ENCODE measurements around the gene ST6GAL2. TPM values are rescaled to one million over a fixed set of nuclear protein-coding genes. Genes with fewer than 3 reads are reported as not detected.

Gene ST6GAL2
- total RNA-seq, 2 experiments from 2014 or later = not detected

DNA sequence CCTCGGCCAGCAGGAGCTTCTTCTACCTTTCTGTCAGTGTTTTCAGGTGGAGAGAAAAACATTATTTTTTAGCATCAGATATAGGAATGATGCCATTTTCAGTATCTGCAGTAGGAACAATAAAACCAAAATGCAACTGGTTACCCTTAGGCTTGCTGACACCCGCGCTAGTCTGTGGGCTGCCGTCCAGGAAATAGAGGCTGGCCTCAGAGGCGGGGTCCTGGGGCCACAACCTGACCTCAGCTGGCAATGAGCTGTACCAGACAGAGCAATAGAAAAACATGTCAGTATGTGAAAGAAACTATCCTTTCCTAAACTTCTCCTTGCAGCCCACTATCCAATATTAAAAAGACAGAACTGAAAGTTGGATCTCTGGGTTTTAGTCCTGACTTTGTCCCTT, 4.6 kb upstream of the ST6GAL2 start:
- Mint-ChIP-seq H3K27ac (no peak overlapping the region), H3K36me3 (ENCODE audit: low read depth) (no peaks in the 10 kb centered on the region), H3K27me3 (peaks cover 10% of the 10 kb centered on the region), H3K4me1 (ENCODE audit: low read depth) (no peaks in the 10 kb centered on the region), H3K4me3 (no peak overlapping the region), H3K9me3 (no peaks in the 10 kb centered on the region)
- ChIA-PET CTCF (no interaction called here), POLR2A (no interaction called here)
- TF ChIP-seq, protein P1, sequence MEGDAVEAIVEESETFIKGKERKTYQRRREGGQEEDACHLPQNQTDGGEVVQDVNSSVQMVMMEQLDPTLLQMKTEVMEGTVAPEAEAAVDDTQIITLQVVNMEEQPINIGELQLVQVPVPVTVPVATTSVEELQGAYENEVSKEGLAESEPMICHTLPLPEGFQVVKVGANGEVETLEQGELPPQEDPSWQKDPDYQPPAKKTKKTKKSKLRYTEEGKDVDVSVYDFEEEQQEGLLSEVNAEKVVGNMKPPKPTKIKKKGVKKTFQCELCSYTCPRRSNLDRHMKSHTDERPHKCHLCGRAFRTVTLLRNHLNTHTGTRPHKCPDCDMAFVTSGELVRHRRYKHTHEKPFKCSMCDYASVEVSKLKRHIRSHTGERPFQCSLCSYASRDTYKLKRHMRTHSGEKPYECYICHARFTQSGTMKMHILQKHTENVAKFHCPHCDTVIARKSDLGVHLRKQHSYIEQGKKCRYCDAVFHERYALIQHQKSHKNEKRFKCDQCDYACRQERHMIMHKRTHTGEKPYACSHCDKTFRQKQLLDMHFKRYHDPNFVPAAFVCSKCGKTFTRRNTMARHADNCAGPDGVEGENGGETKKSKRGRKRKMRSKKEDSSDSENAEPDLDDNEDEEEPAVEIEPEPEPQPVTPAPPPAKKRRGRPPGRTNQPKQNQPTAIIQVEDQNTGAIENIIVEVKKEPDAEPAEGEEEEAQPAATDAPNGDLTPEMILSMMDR (IDR thresholded peaks at IDR 0.05) = no peak
- ATAC-seq (no peak), DNase-seq (no peak)
- intact Hi-C loops (cut with micrococcal nuclease) = no loop called here

DNA sequence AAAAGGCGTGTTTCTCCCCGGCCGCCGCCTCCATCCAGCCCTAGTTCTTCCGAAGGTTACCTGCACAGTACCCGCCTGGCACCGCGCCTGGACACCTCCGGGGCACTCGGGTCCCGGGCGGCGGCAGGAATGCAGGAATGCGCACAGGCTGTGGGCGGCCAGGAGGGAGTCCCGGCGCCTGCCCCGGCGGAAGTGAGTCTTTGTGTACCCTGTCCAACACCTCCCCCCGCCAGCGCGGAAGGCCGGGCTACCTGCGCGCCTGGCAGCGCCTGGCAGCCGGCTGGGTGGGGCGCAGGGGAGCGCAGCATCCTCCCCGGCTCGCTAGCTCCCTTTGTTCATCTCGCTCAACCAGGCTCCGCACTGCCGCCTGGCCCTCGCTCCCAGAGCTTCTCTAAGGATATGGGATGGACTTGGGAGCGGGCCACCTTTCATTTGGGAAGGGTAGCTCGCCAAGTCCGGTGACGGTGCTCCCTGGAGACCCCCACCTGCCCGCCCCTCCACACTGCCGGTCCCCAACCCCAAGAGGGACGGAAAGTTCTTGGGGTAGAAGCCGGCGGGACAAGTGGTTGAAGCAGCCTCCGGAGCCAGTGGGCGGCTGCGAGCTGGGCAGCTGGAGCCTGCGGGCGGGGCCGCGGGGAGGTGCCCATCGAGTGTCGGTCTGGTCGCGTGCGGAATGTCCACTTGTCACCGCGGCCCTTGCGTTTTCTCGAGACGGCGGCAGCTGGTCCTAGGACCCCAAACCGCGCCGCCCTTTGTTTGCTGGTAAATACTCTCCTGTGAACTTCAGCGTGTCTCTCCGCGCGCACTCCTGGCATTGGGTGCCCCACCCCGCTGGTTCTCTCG, 1.2 kb upstream of the ST6GAL2 start:
- POLR2A ChIA-PET = no interaction called here
- CTCF ChIA-PET = no interaction called here
- Mint-ChIP-seq H3K9me3 (no peaks in the 10 kb centered on the region), H3K27me3 (peaks cover 23% of the 10 kb centered on the region), H3K36me3 (ENCODE audit: low read depth) (no peaks in the 10 kb centered on the region), H3K4me3 (no peak overlapping the region), H3K27ac (no peak overlapping the region), H3K4me1 (ENCODE audit: low read depth) (no peaks in the 10 kb centered on the region)
- TF ChIP-seq, protein P1 (IDR thresholded peaks at IDR 0.05) = no peak
- no peak for DNase-seq
- intact Hi-C loops (cut with micrococcal nuclease) = no loop called here
- no peak for ATAC-seq

DNA sequence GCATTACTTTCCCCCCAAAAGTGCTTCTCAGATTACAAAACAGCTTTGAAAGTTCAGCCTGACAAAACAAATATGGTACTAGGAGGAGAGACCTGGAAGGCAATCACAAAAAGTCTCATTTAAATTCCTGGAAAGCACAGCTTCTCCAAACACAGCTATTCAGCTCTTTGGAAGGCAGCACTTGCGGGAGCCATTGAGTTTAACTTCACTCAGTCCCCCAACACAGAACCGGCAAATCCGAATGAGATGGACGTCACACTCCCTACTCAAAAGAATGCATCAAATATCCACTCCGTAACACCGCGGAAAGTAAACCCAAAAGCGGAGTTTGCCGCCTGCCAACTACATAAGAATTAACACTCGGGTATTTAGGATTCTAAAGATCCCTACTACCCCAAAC, 638 bp downstream of the ST6GAL2 start:
- ATAC-seq (no peak), DNase-seq (no peak)
- no peaks in the 10 kb centered on the region for H3K36me3 Mint-ChIP-seq (ENCODE audit: low read depth)
- intact Hi-C loops (cut with micrococcal nuclease) = no loop called here
- H3K4me3 Mint-ChIP-seq = no peak overlapping the region
- H3K27ac Mint-ChIP-seq = no peak overlapping the region
- CTCF ChIA-PET = no interaction called here
- TF ChIP-seq, protein P1 (IDR thresholded peaks at IDR 0.05) = no peak
- no peaks in the 10 kb centered on the region for H3K9me3 Mint-ChIP-seq
- H3K4me1 Mint-ChIP-seq (ENCODE audit: low read depth) = no peaks in the 10 kb centered on the region
- H3K27me3 Mint-ChIP-seq = peaks cover 27% of the 10 kb centered on the region
- POLR2A ChIA-PET = no interaction called here

DNA sequence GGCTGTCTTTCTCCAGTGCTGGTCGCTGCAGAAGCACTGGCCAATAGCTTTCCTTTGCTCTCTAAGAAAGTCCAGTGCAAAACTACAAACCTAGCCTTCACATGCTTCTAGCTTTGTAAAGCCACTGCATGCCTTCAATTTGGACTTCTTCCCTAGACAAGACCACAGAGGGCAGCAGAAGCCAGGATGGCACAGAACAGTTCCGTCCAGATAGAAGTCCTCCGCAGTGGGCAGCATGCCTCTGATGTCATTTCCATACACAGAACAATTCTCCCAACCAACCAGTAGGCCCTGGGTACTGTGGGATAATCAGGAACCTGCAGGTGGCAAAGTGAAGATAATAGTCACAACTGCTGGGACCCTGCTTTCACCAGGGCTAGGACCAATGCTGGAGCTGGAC, 3.3 kb downstream of the ST6GAL2 start:
- no peaks in the 10 kb centered on the region for H3K36me3 Mint-ChIP-seq (ENCODE audit: low read depth)
- H3K27me3 Mint-ChIP-seq = peaks cover 30% of the 10 kb centered on the region
- TF ChIP-seq, protein P1 (IDR thresholded peaks at IDR 0.05) = no peak
- no peak overlapping the region for H3K4me3 Mint-ChIP-seq
- ATAC-seq (no peak), DNase-seq (no peak)
- peaks cover 3% of the 10 kb centered on the region for H3K9me3 Mint-ChIP-seq
- CTCF ChIA-PET = no interaction called here
- H3K27ac Mint-ChIP-seq = no peak overlapping the region
- intact Hi-C loops (cut with micrococcal nuclease) = no loop called here
- POLR2A ChIA-PET = no interaction called here
- no peaks in the 10 kb centered on the region for H3K4me1 Mint-ChIP-seq (ENCODE audit: low read depth)

DNA sequence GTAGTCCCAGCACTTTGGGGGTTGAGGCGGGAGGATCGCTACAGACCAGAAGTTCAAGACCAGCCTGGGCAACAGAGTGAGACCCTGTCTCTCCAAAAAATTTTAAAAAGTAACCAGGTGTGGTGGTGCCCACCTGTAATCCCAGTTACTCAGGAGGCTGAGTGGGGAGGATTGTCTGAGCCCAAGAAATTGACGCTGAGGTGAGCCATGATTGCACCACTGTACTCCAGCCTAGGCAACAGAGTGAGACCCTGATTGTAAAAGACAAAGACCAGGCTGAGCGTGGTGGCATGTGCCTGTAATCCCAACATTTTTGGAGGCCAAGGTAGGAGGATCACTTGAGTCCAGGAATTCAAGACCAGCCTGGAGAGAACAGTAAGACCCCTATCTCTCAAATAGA, 7.8 kb downstream of the ST6GAL2 start:
- no peak overlapping the region for H3K27ac Mint-ChIP-seq
- DNase-seq = no peak
- H3K27me3 Mint-ChIP-seq = peaks cover 8% of the 10 kb centered on the region
- no peak overlapping the region for H3K4me3 Mint-ChIP-seq
- ATAC-seq = no peak
- H3K9me3 Mint-ChIP-seq = peaks cover 3% of the 10 kb centered on the region
- TF ChIP-seq, protein P1 (IDR thresholded peaks at IDR 0.05) = no peak
- H3K36me3 Mint-ChIP-seq (ENCODE audit: low read depth) = no peaks in the 10 kb centered on the region
- ChIA-PET POLR2A (no interaction called here), CTCF (no interaction called here)
- intact Hi-C loops (cut with micrococcal nuclease) = no loop called here
- no peaks in the 10 kb centered on the region for H3K4me1 Mint-ChIP-seq (ENCODE audit: low read depth)
